ENCODE measurements around the gene NDRG4. TPM values are rescaled to one million over a fixed set of nuclear protein-coding genes. Genes with fewer than 3 reads are reported as not detected.

NDRG4 gene, protein sequence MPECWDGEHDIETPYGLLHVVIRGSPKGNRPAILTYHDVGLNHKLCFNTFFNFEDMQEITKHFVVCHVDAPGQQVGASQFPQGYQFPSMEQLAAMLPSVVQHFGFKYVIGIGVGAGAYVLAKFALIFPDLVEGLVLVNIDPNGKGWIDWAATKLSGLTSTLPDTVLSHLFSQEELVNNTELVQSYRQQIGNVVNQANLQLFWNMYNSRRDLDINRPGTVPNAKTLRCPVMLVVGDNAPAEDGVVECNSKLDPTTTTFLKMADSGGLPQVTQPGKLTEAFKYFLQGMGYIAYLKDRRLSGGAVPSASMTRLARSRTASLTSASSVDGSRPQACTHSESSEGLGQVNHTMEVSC
- 128 TPM for total RNA-seq

DNA sequence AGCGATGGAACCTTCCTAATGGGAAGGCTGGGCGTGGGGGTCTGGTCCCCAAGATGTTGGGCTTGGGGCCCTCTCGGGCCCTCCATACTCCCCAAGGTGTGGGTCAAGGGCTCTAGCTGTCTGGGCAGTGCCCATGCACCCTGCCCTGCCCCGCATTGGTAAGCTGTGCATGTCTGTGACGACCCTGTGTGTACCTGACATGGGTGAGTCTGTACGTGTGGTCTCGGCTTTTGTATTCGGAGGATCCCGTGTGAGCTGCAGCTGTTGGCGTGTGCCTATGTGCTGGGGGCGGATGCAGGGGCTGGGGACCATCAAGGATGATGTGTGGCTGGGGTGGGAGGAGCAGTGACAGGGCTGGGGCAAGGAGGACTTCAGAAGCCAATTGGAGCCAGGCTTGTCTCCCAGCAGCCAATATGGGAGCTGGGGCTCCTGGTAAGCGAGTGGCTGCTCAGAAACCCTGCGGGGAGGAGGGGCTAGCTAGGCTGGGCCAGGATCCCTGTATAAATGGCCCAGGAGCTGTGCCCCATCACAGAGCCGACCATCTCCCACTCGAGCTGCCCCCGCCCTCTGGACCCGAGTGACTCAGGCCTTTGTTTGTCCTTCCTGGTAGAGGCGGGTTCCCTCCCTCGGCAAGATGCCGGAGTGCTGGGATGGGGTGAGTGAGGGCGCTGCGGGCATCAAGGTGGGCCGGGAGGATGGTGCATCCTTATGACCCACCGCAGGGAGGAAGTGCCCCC lies at the start of gene NDRG4:
NDRG4 (plus strand) TSS at position 529 of the 737 bp plus-strand sequence; CDS start at position 635, 106 bp downstream.
- H3K4me1 ChIP-seq, result peaks cover 24% of the 10 kb centered on the region
- no peaks in the 10 kb centered on the region for H3K27me3 ChIP-seq
- H3K27ac ChIP-seq, result no peak within 1 kb of the TSS
- H3K36me3 ChIP-seq, result peaks cover 0 to 3% of the 10 kb centered on the region in 2 donors
- TF ChIP-seq POLR2A (IDR thresholded peaks at IDR 0.05) (no peak), POLR2AphosphoS5 (IDR thresholded peaks at IDR 0.05; ENCODE audit: insufficient read depth in 1 of 2, low read depth in 1 of 2) (peak in 1 of 2 donors; percentile 41)
- intact Hi-C loops (cut with DNase I), result loop anchor here (1.0 kb wide), 1 partner anchor 33 kb away; no protein-coding TSS in a partner anchor
- H3K4me3 ChIP-seq, result peak within 1 kb of the TSS; percentile 32 to 40
- H3K9me3 ChIP-seq, result no peaks in the 10 kb centered on the region
- no peak for DNase-seq (ENCODE audit: extremely low spot score in 2 of 2)

DNA sequence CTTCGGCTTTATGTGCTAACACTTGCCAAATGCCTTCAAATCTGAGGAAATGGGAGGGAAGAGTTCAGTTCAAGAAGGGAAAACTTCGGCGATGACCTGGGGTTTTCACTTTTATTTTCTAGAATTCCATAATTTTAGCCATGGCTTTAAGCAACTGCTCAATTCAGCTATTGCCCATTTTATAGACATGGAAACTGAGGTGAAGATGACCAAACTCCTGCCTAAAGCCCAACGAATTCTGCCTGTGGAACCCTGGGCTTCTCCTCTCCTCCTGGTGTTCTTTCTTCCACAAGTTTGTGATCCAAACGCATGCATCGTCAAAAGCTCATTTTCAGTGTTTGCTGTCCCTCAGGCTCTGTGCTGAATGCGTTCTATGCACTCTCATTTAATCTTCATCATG lies 49.4 kb upstream of the NDRG4 start:
- Histone ChIP-seq H3K36me3 (no peaks in the 10 kb centered on the region), H3K4me3 (no peak overlapping the region), H3K9me3 (no peaks in the 10 kb centered on the region), H3K27ac (peak overlapping the region; percentile 27), H3K27me3 (no peaks in the 10 kb centered on the region), H3K4me1 (peaks cover 28% of the 10 kb centered on the region)
- DNase-seq (ENCODE audit: extremely low spot score in 2 of 2), result no peak
- intact Hi-C loops (cut with DNase I), result no loop called here
- no peak for TF ChIP-seq POLR2AphosphoS5 (IDR thresholded peaks at IDR 0.05; ENCODE audit: insufficient read depth in 1 of 2, low read depth in 1 of 2)
- no peak for TF ChIP-seq POLR2A (IDR thresholded peaks at IDR 0.05)
- TF ChIP-seq, protein P1, sequence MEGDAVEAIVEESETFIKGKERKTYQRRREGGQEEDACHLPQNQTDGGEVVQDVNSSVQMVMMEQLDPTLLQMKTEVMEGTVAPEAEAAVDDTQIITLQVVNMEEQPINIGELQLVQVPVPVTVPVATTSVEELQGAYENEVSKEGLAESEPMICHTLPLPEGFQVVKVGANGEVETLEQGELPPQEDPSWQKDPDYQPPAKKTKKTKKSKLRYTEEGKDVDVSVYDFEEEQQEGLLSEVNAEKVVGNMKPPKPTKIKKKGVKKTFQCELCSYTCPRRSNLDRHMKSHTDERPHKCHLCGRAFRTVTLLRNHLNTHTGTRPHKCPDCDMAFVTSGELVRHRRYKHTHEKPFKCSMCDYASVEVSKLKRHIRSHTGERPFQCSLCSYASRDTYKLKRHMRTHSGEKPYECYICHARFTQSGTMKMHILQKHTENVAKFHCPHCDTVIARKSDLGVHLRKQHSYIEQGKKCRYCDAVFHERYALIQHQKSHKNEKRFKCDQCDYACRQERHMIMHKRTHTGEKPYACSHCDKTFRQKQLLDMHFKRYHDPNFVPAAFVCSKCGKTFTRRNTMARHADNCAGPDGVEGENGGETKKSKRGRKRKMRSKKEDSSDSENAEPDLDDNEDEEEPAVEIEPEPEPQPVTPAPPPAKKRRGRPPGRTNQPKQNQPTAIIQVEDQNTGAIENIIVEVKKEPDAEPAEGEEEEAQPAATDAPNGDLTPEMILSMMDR (IDR thresholded peaks at IDR 0.05), result no peak

DNA sequence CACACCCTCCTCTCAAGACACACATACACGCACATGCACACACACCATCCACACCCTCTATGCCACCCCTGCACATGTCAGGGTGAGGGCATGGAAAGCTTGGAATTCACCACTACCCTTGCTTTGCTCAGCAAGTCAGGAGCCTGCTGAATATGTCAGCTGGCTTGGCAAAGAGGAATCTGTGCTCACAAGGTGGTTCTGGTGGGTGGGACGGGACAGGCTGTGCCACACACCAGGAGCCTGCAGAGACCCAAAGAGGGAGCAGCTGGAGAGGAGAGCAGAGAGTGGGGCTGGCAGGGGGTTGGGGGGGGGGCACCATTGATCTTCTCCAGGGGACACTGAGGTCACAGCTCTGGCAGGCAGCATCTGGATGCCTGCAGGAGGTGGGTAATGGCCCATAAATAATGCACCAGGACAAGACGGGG lies 48.7 kb upstream of the NDRG4 start:
- Histone ChIP-seq H3K4me1 (peaks cover 28% of the 10 kb centered on the region), H3K27me3 (no peaks in the 10 kb centered on the region), H3K36me3 (no peaks in the 10 kb centered on the region), H3K27ac (peak overlapping the region; percentile 31), H3K9me3 (no peaks in the 10 kb centered on the region), H3K4me3 (no peak overlapping the region)
- intact Hi-C loops (cut with DNase I), result no loop called here
- TF ChIP-seq POLR2A (IDR thresholded peaks at IDR 0.05) (no peak), POLR2AphosphoS5 (IDR thresholded peaks at IDR 0.05; ENCODE audit: insufficient read depth in 1 of 2, low read depth in 1 of 2) (no peak)
- TF ChIP-seq, protein P1 (IDR thresholded peaks at IDR 0.05), result no peak
- no peak for DNase-seq (ENCODE audit: extremely low spot score in 2 of 2)

DNA sequence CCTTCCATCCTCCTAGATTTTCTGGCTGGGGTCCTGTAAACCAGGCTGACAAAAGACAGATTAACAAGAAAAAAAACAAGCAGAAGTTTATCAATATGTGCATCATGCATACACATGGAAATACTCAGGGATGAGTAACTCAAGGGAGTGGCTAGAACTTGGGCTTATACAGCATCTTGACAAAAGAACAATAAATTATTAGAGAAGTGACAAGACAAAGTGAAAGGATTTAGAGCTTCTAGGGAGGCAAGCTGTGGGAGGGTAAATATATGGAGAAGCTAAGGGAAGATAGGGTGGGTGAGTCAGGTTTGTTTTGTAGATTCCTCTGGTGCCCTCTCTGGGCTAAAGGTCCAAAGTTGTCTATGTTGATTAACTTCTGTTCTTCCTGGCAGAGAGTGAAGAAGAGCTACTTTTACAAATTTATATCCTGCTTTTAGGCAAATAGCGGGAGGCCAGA lies 48.0 kb upstream of the NDRG4 start:
- Histone ChIP-seq H3K27ac (peak overlapping the region; percentile 69), H3K9me3 (no peaks in the 10 kb centered on the region), H3K4me1 (peaks cover 28% of the 10 kb centered on the region), H3K36me3 (no peaks in the 10 kb centered on the region), H3K27me3 (no peaks in the 10 kb centered on the region), H3K4me3 (no peak overlapping the region)
- TF ChIP-seq, protein P1 (IDR thresholded peaks at IDR 0.05), result no peak
- peak in 1 of 2 donors; percentile 74 for TF ChIP-seq POLR2AphosphoS5 (IDR thresholded peaks at IDR 0.05; ENCODE audit: insufficient read depth in 1 of 2, low read depth in 1 of 2)
- TF ChIP-seq POLR2A (IDR thresholded peaks at IDR 0.05), result no peak
- DNase-seq (ENCODE audit: extremely low spot score in 2 of 2), result no peak
- intact Hi-C loops (cut with DNase I), result no loop called here

DNA sequence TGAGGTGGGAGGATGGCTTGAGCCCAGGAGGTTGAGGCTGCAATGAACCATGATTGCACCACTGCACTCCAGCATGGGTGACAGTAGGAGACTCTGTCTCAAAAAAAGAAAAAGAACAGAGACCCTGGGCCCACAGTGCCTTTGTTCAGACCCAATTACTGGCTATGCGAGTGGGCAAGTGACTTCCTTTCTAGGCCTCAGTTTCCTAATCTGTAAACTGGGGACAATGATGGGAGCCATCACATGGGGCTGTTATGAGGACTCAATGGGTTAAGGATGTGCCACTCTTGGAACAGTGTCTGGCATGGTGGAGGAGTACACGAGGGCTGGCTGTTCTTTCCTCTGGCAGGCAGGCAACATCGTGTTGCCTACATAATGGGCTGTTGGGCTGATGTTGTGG lies 47.3 kb upstream of the NDRG4 start:
- Histone ChIP-seq H3K9me3 (no peaks in the 10 kb centered on the region), H3K36me3 (no peaks in the 10 kb centered on the region), H3K27me3 (no peaks in the 10 kb centered on the region), H3K27ac (peak overlapping the region; percentile 69), H3K4me3 (no peak overlapping the region), H3K4me1 (peaks cover 28% of the 10 kb centered on the region)
- TF ChIP-seq, protein P1 (IDR thresholded peaks at IDR 0.05), result no peak
- TF ChIP-seq POLR2AphosphoS5 (IDR thresholded peaks at IDR 0.05; ENCODE audit: insufficient read depth in 1 of 2, low read depth in 1 of 2) (no peak), POLR2A (IDR thresholded peaks at IDR 0.05) (no peak)
- intact Hi-C loops (cut with DNase I), result no loop called here
- no peak for DNase-seq (ENCODE audit: extremely low spot score in 2 of 2)

Data from vagina (tissue), 2 donors.